ENCODE data around the gene FAM221B.

FAM221B gene, protein sequence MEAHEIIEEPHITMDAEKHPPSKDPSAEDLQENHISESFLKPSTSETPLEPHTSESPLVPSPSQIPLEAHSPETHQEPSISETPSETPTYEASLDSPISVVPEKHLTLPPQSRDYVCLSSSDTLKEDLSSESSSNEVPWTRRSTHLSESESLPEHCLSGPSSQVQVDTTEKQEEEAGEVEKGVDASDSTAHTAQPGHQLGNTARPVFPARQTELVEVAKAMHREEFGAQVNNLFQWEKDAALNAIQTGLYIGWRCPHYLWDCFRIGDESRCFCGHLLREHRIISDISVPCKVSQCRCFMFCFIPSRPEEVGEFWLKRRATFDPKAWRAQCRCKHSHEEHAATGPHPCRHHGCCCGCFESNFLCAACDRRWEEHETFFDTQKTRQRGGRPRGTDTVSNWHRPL

DNA sequence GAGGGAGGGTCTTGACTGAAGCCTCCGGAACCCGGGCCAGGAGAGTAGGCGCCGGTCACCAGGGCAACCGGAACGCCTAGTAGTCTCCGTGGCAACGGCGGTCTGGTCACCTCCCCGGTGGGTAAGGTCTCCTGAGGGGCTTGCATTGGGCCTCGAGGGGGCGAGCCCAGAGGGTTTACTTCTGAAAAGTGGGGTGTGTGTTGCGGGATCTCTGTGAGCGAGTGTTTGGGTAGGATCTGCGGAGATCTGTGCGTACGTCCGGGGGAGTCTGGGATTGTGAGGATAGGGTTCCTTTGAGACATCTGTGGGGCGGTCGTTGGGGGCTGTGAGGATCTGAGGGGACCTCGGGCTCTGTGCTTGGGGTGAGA is at the start of gene FAM221B:
Gene FAM221B (minus strand): TSS at position 17 of the 368 bp plus-strand sequence. CDS start 2,571 bp downstream, outside the sequence.
- DNase-seq: no peak

DNA sequence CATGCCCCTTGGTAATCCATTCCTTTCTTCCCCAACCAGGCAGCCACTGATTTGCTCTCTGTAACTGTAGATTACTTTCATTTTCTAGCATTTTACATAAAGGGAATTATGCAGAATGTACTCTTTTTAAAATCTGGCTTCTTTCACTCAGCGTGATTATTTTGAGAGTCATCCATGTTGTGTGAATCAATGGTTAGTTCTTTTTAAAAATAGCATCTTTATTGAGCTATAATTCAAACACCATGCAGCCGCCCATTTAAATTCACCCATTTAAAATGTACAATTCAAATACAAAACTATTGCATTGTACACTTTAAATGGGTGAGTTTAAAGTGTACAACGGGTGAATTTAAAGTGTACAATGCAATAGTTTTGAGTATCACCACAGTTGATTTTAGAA is 44.0 kb upstream of the FAM221B start:
- DNase-seq: no peak

DNA sequence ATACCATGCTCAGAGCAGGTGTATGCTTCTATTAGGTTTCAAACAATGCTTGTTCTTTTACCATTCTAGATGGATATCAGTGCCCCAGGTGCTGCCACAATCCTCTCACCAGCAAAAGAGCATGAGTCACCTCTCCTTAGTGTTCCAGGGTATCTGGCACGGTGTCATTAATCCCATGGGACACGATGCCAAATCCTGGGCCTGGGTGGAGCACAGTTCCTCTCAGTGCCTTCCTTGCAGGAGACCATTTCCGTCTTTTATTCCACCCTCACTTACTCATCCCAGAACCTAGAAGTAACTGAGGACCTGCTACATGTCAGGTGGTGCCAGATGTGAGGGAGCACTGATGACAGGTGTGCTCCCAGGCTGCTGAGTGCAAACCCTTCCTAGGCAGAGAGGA is 43.0 kb upstream of the FAM221B start:
- no peak for DNase-seq

DNA sequence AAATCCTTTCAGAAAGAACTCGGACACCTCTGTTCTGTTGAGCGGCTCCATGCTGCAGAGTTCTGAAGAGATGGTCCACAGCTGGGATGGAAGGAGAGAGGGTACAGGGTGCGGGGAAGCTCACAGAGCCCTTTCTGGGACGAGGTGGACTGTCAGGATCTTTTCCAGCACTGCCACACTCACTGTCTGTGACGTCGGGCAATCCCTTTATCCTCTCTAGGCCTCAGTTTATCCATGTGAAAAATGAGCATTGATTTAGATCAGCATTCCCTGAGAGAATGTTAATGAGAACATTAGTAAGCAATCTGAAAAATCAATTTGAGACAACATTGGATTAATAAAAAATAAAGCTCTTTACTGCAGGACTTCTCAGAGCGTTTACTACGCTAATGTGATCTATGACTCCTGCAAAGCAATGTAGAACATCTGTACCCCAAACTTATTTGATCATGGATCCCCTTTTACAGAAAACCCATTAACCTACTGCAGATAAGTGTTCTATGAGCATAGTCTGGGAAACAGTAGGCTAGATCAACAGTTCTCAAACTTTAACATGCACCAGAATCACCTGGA is 41.9 kb upstream of the FAM221B start, which contains the start of gene OR13J1:
Gene OR13J1 (minus strand): TSS at position 51 of the 573 bp plus-strand sequence. CDS start 0 bp downstream, at position 51.
- DNase-seq: no peak

DNA sequence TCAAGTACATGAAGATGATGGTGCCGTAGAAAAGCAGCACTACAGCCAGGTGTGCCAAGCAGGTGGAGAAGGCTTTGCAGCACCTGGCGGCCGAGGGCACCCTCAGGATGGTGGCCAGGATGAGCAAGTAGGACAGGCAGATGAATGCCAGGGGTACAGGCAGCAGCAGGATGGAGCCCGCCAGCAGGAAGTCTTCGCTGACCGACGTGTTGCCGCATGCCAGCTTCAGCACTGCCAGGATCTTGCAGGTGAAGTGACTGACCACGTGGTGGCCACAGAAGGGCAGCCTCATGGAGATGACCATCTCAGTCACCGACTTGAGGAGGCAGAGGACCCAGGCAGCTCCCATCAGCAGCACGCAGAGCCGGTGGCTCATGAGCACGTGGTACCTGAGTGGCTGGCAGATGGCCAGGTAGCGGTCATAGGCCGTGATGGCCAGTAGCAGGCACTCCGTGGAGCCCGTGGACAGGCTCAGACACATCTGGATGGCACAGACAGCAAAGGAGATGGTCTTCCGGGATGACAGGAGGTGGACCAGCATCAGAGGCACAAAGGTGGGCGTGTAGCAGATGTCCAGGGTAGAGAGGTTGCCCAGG is 41.2 kb upstream of the FAM221B start:
- DNase-seq: no peak

DNA sequence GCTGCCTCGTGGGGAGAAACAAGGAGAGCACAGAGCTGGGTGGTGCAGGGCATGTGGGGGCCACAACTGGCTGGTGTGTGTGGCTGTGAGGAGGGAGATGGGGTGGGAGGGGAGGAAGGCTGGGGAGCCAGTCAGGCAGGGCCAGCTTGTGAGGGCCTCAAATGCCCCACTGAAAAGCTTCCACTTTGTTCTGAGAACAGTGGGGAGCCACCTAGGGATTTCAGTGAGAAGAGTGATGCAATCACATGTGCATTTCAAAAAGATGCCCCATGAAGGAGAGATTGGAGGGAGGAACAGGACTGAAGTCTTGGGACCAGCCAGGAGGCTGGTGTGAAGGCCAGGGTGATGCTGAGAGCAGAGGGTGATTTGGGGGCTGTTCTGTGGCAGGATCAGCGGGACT is 40.4 kb upstream of the FAM221B start:
- DNase-seq: no peak

DNA sequence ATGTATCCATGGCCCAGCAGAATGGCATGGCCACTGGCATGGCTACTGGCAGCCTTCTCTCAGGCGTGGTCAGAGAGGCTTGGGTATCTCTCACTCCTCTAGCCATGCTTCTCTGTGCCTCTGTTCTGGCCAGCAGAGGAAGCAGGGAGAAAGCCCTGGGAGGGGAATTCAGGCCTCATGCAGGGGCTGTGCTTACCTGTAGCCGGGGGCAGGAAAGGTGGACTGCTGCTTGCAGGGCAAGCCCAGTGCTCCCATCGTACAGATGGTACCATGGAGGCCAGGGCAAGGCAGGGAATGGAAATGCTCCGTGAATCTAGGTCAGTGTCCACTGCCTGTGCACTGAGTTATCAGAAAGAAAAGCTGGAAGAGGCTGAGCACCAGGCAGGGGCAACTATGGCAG is 39.0 kb upstream of the FAM221B start:
- no peak for DNase-seq

DNA sequence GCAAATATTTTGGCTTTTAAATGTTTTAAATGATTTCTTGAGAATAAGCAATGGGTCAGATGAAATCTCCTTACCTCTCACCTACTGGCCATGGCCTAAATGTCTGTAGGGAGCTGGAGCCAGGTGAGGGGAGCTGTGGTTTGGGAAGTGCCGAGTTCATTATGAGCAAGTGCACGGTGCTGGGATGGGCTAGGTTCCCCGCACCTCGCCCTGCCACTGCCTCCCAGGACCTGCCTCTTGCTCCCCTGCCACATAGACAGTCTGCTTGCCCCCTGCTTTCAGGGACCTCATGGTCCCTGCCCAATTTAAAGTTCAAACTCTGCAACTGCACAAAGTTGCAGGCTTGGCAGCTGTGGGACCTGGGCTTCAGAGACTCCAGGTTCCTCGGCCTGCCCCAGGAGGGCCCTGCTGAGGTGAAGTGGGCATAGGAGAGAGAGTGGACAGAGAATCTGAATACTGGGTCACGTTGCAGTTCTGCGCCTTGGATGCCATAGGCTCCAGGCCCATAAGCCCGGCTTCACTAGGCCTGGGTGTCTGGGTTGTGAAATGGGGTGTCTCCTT is 36.2 kb upstream of the FAM221B start:
- DNase-seq: no peak

DNA sequence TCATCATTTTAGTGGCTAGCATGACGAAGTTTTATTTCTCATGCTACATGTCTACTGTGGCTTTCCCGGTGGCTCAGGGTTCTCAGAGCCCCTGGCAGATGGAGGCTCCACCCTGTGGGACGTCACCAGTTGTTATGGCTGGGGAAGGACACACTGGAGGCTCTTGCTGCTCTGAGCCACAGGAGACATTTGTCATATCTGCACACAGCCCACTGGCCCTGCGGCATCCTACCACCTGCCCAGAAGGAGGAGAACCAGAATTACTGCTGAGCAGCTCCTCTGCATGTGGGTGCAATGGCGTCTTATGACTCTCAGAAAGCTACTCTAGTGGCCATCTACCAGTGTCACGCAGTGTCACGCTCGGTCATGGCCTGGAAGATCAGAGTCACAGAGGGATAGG is 35.1 kb upstream of the FAM221B start:
- no peak for DNase-seq

DNA sequence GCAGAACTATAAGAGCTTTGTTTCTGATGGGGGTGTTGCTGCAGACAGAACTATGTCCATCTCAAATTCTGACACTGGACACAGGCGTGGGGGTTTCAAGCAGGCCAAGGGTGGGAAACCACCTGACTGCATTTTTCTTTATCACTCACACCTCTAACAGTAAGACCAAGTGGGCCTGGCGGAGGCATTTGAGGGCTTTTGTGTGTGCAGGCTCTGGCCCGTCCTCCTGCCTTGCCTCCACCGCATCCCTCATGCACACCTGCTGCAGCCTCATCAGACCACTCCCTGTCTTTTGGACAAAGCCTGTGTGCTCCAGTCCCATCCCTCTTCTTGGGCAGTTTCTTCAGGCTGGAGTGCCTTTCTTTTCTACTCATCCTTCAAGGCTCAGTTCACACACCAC is 33.8 kb upstream of the FAM221B start:
- no peak for DNase-seq

DNA sequence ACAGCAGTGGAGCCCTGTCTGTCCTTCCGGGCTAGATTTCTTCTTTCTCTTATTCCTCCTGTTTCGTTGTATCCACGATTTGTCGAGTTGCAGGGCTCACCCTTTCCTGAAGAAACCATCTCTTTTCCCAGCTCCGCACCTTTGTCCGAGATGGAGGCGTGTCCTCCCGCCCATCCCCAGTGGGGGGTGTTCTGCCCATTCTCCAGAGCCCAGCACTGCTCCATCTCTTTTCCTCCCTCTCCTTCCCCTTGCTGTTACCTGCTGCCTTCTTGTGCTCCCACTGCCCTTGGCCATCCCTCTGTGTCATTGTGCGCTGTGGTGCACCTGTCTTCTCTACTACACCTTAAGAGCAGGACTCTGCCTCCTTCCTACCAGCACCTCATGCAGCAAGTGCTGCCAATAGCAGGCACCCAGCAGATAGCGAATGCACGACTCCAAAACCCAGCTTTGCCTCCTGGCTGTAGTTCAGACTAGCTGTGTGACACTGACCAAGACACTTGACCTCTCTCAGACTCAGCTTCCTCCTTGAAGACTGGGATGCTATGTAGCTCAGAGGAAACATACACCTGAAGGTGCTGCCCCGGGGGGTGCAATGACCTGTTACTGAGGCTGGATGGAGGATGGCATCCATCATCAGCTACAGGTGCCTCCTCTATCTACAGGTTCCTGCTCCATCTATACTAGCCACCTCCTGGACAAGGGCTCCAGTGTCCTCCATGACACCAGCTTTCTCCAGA is 32.8 kb upstream of the FAM221B start:
- no peak for DNase-seq

DNA sequence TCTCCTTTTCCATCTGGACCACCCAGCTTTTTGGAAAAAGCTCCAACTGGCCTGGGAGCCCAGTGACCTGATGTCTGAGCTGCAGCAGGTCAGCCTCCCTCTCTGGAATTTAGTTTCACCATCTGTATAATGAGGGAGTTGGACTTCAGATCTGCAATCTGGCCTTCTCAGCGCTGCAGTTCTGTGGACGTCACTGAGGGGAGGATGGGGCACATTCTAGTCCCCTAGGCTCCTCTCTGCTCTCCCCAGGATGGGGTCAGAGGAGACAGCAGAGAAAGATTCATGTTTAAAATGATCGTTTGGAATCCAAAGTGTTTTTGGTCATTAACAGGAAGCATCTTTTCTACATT is 31.4 kb upstream of the FAM221B start:
- no peak for DNase-seq

DNA sequence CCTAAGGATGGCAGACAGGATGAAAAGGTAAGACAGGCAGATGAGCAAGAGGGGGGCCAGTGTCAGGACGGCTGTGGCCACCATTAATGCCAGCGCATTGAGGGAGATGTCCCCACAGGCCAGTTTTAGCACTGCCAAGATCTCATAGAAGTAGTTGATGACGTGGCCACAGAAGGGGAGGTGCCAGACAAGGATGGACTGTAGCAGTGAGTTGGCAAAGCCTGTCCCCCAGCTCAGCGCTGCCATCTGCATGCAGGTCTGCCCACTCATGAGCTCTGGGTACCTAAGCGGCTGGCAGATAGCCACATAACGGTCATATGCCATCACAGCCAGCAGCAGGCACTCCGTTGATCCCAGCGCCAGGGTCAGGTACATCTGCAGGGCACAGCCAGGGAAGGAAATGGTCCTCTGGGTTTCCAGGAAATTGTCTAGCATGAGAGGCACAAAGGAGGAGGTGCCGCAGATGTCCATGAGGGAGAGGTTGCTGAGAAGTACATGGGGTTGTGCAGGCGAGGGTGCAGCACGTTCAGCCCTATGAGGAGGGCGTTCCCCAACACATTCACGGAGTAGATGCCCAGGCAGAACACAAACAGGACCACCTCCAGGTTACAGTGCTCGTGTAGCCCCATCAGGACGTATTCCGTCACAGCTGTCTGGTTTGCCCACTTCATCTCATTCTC is 30.9 kb upstream of the FAM221B start:
- DNase-seq: no peak

DNA sequence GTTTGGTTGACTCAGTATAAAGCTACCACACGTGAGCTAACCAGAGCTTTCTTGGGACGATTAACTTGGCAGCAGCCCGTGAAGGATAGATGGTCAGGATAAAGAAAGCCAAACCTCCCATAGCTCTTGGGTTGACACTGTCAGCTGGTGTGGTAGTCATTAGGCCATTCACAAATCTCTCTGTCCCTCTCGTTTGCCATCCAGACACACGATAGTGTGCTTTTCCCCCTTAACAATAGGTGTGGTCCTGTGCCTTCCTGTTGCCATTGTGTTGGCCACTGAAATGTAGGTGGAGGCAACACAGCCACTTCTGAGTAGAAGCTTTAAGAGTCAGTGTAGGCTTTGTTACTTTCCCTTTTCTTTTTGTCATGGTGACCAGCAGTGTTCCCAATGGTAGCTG is 29.9 kb upstream of the FAM221B start:
- no peak for DNase-seq

DNA sequence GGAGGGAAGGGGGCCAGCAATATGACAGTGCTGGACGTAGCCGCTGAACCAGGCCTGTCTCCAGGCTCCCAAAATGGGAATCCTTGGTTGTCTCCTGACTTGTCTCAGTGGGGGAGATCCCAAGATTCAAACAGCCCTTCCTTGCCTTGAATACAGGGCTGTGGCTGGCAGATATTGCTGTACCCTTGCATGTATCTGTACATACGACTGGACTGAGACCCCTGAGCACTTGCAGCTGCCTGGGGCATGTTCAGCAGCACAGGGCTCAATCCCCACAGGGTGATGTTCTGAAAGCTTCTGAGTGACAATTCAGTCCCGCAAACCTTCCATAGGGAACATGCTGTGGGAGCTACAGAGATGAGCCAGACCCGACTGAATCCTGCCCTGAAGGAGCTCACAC is 28.4 kb upstream of the FAM221B start:
- DNase-seq: no peak

DNA sequence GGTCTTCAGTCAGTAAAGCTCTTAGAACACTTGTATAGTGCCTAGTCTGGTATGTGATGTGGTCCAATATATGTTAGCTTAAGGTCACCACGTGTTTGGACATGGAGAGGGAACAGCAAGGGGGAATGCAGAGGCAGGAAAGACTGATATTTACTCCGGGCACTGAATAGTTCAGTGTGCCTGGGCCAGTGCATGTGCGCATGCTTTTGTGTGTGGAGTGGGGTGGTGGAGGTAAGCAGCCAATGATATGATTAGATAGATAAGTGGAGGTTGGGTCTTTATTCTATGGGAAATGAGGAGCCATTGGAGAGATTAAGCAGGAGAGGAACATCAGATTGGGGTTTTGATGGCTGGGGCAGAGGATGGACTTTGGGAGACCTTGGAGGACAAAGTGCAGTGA is 27.7 kb upstream of the FAM221B start:
- no peak for DNase-seq

DNA sequence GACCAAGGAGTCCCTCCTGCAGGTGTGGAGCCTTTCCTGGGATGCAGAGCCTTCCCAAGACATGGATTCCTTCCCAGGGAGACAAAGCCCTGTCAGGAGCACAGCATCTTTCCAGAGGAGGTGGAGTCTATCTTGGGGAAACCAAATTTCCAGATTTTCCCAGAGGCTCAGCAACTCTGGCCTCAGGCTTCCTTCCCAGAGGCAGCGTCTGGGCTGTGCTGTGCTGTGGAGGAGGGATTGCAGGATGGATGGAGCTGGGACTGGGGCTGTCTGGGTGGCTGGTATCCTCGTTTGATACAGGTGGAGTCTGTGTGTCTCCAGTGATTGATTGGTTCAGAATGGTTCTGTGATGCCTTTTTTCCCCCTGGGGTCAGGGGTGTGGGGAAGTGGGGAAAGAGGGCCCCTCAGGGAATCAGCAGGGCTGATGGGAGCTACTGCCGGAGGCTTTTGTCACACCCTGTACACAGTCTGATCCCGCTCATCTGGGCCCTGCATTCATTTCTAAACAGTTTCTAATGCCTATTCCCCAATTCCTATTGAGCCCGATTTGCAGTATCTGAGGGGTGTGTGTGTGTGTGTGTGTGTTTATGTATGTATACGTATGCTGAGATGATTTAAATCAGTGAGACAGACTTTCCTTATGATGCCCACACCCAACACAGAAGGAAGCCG is 25.7 kb upstream of the FAM221B start:
- DNase-seq: no peak

DNA sequence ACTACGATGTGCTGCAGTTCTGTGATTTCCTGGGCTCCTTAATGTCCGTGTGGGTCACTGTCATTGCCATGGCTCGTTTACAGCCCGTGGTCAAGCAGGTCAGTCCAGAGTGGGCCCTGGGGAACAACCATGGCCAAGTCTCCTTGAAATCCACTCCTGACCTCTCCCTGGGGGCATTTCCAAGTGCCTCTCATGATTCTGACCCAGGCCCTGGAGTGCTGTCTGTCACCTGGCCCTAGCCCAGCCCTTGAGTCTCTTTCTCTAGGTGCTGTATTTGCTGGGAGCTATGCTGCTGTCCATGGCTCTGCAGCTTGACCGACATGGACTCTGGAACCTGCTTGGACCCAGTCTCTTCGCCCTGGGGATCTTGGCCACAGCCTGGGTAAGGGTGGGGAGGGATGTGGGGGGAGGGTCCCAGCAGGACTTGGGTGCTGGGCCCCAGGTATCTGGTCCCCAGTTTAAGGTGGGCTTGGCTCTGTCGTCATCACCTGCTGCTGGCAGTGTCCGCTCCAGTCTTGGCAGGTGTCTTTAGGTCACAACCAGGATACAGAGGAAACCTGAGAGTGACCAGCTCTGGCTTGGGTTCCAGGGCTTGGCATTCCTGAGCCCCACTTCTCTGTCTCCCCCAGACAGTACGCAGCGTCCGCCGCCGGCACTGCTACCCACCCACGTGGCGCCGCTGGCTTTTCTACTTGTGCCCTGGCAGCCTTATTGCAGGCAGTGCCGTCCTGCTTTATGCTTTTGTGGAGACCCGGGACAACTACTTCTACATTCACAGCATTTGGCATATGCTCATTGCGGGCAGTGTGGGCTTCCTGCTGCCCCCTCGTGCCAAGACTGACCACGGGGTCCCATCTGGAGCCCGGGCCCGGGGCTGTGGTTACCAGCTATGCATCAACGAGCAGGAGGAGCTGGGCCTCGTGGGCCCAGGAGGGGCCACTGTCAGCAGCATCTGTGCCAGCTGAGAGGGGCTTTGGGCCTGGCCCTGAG is 24.6 kb upstream of the FAM221B start:
- no peak for DNase-seq

DNA sequence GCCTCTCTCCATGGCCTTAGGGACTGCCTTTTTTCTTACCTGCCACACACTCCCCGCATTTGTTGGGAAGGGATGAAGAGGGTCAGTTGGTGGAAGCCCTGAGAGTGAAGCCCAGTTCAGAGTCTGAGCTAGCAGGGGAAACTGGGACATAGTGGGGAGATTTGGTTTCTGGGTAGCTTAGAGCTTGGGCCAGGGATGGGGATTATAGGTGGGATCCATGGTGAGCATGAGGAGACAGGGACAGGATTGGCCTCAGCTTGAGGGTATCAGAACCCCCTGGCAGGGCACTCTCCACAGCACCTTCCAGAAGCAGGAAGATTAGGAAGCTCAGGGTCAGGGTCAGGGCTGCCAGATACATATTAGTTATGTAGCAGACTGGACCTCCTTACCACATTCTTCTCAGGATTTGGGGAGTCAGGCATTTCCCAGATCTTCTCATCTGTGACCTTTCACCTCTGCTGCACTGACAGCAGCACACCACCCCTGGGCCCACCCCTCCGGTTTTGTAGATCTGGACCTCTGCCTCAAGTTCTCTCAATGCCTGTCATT is 23.8 kb upstream of the FAM221B start:
- DNase-seq: no peak

DNA sequence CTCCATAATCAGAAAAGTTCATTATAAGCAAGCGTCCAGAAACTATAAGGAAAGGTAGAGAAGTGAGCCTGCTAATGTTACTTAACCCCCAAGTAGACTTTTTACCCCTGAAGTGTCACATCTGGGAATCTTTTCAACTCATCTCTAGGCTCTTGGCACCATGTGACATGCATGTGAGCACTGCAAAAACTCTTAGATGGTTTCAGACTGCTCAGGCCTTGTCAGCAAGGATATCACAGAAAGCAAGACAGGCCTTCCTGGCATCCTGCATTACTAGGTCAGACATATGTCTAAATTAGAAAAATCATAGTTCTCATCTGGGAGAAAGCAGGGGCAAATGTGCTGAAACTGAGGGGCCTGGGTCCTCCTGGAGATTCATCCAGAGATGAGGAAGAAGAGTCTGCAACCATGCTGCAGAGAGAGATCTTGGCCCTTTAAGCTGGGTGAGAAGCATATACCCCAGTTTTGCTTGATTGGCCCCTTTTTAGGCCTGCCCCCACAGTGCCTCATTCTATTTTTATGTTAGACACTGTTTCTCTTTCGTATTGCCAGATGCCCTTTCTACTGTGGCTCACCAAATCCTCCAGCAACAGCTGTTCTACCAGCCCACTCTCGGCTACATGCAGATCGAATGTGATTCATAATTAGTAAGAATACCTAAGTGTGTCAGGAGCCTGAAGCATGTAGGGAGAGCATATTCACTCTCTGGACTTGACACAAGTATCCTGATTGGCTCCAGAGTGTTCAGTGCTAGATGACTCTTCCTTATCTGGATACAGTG is 19.4 kb upstream of the FAM221B start:
- no peak for DNase-seq
